ENCODE measurements around the gene GMFB.

The GMFB gene

GRCh38 chr14:54488646-54489317, at the start of gene GMFB:
Gene GMFB (minus strand): TSS chr14:54488980. CDS start chr14:54488927, 53 bp downstream.
- H3K36me3 ChIP-seq (ENCODE audit: control insufficient read depth, insufficient read depth, low read length) = no peaks in the 10 kb centered on the region
- peak within 1 kb of the TSS; percentile 83 for H3K4me3 ChIP-seq (ENCODE audit: low read length)
- no peaks in the 10 kb centered on the region for H3K9me3 ChIP-seq (ENCODE audit: control insufficient read depth, low read length)
- peak within 1 kb of the TSS; percentile 98 for H3K9ac ChIP-seq (ENCODE audit: low read length)
- H3K4me1 ChIP-seq (ENCODE audit: control insufficient read depth, insufficient read depth, low read length) = peaks cover 13% of the 10 kb centered on the region
- no peaks in the 10 kb centered on the region for H3K27me3 ChIP-seq (ENCODE audit: control insufficient read depth, insufficient read depth, low read length)

- H3K9me3 ChIP-seq (ENCODE audit: control insufficient read depth, low read length) = no peaks in the 10 kb centered on the region
- no peaks in the 10 kb centered on the region for H3K27me3 ChIP-seq (ENCODE audit: control insufficient read depth, insufficient read depth, low read length)
- H3K9ac ChIP-seq (ENCODE audit: low read length) = no peak overlapping the region
- H3K36me3 ChIP-seq (ENCODE audit: control insufficient read depth, insufficient read depth, low read length) = no peaks in the 10 kb centered on the region
- H3K4me3 ChIP-seq (ENCODE audit: low read length) = no peak overlapping the region
- H3K4me1 ChIP-seq (ENCODE audit: control insufficient read depth, insufficient read depth, low read length) = no peaks in the 10 kb centered on the region
These were observed 49.3 kb upstream of the GMFB start for GRCh38 chr14:54538055-54538454.

- no peaks in the 10 kb centered on the region for H3K36me3 ChIP-seq (ENCODE audit: control insufficient read depth, insufficient read depth, low read length)
- no peak overlapping the region for H3K4me3 ChIP-seq (ENCODE audit: low read length)
- H3K27me3 ChIP-seq (ENCODE audit: control insufficient read depth, insufficient read depth, low read length) = no peaks in the 10 kb centered on the region
- no peaks in the 10 kb centered on the region for H3K9me3 ChIP-seq (ENCODE audit: control insufficient read depth, low read length)
- H3K4me1 ChIP-seq (ENCODE audit: control insufficient read depth, insufficient read depth, low read length) = no peaks in the 10 kb centered on the region
- H3K9ac ChIP-seq (ENCODE audit: low read length) = no peak overlapping the region
These were observed 48.9 kb upstream of the GMFB start for GRCh38 chr14:54537651-54538050.

GRCh38 chr14:54535646-54536045, 46.9 kb upstream of the GMFB start:
- H3K36me3 ChIP-seq (ENCODE audit: control insufficient read depth, insufficient read depth, low read length) = no peaks in the 10 kb centered on the region
- H3K9ac ChIP-seq (ENCODE audit: low read length) = no peak overlapping the region
- no peaks in the 10 kb centered on the region for H3K4me1 ChIP-seq (ENCODE audit: control insufficient read depth, insufficient read depth, low read length)

GRCh38 chr14:54535126-54535525, 46.3 kb upstream of the GMFB start:
- no peak overlapping the region for H3K9ac ChIP-seq (ENCODE audit: low read length)
- no peaks in the 10 kb centered on the region for H3K4me1 ChIP-seq (ENCODE audit: control insufficient read depth, insufficient read depth, low read length)
- no peak overlapping the region for H3K4me3 ChIP-seq (ENCODE audit: low read length)
- no peaks in the 10 kb centered on the region for H3K27me3 ChIP-seq (ENCODE audit: control insufficient read depth, insufficient read depth, low read length)
- H3K9me3 ChIP-seq (ENCODE audit: control insufficient read depth, low read length) = no peaks in the 10 kb centered on the region
- no peaks in the 10 kb centered on the region for H3K36me3 ChIP-seq (ENCODE audit: control insufficient read depth, insufficient read depth, low read length)

More at GRCh38 chr14:54535646-54536045, 46.9 kb upstream of the GMFB start:
- Histone ChIP-seq H3K27me3 (ENCODE audit: control insufficient read depth, insufficient read depth, low read length) (no peaks in the 10 kb centered on the region), H3K4me3 (ENCODE audit: low read length) (no peak overlapping the region), H3K9me3 (ENCODE audit: control insufficient read depth, low read length) (no peaks in the 10 kb centered on the region)

- no peaks in the 10 kb centered on the region for H3K4me1 ChIP-seq (ENCODE audit: control insufficient read depth, insufficient read depth, low read length)
- no peaks in the 10 kb centered on the region for H3K27me3 ChIP-seq (ENCODE audit: control insufficient read depth, insufficient read depth, low read length)
- H3K9me3 ChIP-seq (ENCODE audit: control insufficient read depth, low read length) = no peaks in the 10 kb centered on the region
- no peaks in the 10 kb centered on the region for H3K36me3 ChIP-seq (ENCODE audit: control insufficient read depth, insufficient read depth, low read length)
- H3K4me3 ChIP-seq (ENCODE audit: low read length) = no peak overlapping the region
- no peak overlapping the region for H3K9ac ChIP-seq (ENCODE audit: low read length)
These were observed 44.3 kb upstream of the GMFB start for GRCh38 chr14:54533100-54533499.

- Histone ChIP-seq H3K4me3 (ENCODE audit: low read length) (no peak overlapping the region), H3K27me3 (ENCODE audit: control insufficient read depth, insufficient read depth, low read length) (no peaks in the 10 kb centered on the region), H3K9me3 (ENCODE audit: control insufficient read depth, low read length) (no peaks in the 10 kb centered on the region), H3K36me3 (ENCODE audit: control insufficient read depth, insufficient read depth, low read length) (no peaks in the 10 kb centered on the region), H3K4me1 (ENCODE audit: control insufficient read depth, insufficient read depth, low read length) (no peaks in the 10 kb centered on the region), H3K9ac (ENCODE audit: low read length) (no peak overlapping the region)
These were observed 43.6 kb upstream of the GMFB start for GRCh38 chr14:54532111-54533012.

GRCh38 chr14:54529811-54530210, 41.0 kb upstream of the GMFB start:
- Histone ChIP-seq H3K27me3 (ENCODE audit: control insufficient read depth, insufficient read depth, low read length) (no peaks in the 10 kb centered on the region), H3K9me3 (ENCODE audit: control insufficient read depth, low read length) (no peaks in the 10 kb centered on the region)

GRCh38 chr14:54528973-54529372, 40.2 kb upstream of the GMFB start:
- Histone ChIP-seq H3K4me1 (ENCODE audit: control insufficient read depth, insufficient read depth, low read length) (no peaks in the 10 kb centered on the region), H3K36me3 (ENCODE audit: control insufficient read depth, insufficient read depth, low read length) (no peaks in the 10 kb centered on the region), H3K4me3 (ENCODE audit: low read length) (no peak overlapping the region), H3K9ac (ENCODE audit: low read length) (no peak overlapping the region), H3K27me3 (ENCODE audit: control insufficient read depth, insufficient read depth, low read length) (no peaks in the 10 kb centered on the region), H3K9me3 (ENCODE audit: control insufficient read depth, low read length) (no peaks in the 10 kb centered on the region)

More at GRCh38 chr14:54529811-54530210, 41.0 kb upstream of the GMFB start:
- no peaks in the 10 kb centered on the region for H3K36me3 ChIP-seq (ENCODE audit: control insufficient read depth, insufficient read depth, low read length)
- H3K4me1 ChIP-seq (ENCODE audit: control insufficient read depth, insufficient read depth, low read length) = no peaks in the 10 kb centered on the region
- H3K9ac ChIP-seq (ENCODE audit: low read length) = no peak overlapping the region
- H3K4me3 ChIP-seq (ENCODE audit: low read length) = no peak overlapping the region

GRCh38 chr14:54524410-54524809, 35.6 kb upstream of the GMFB start:
- H3K36me3 ChIP-seq (ENCODE audit: control insufficient read depth, insufficient read depth, low read length) = no peaks in the 10 kb centered on the region
- no peaks in the 10 kb centered on the region for H3K27me3 ChIP-seq (ENCODE audit: control insufficient read depth, insufficient read depth, low read length)
- no peaks in the 10 kb centered on the region for H3K9me3 ChIP-seq (ENCODE audit: control insufficient read depth, low read length)
- no peak overlapping the region for H3K4me3 ChIP-seq (ENCODE audit: low read length)
- H3K4me1 ChIP-seq (ENCODE audit: control insufficient read depth, insufficient read depth, low read length) = no peaks in the 10 kb centered on the region
- no peak overlapping the region for H3K9ac ChIP-seq (ENCODE audit: low read length)

GRCh38 chr14:54516709-54517108, 27.9 kb upstream of the GMFB start:
- H3K36me3 ChIP-seq (ENCODE audit: control insufficient read depth, insufficient read depth, low read length) = no peaks in the 10 kb centered on the region
- no peak overlapping the region for H3K9ac ChIP-seq (ENCODE audit: low read length)

GRCh38 chr14:54515670-54516069, 26.9 kb upstream of the GMFB start:
- H3K4me3 ChIP-seq (ENCODE audit: low read length) = no peak overlapping the region
- no peaks in the 10 kb centered on the region for H3K27me3 ChIP-seq (ENCODE audit: control insufficient read depth, insufficient read depth, low read length)
- H3K4me1 ChIP-seq (ENCODE audit: control insufficient read depth, insufficient read depth, low read length) = peaks cover 2% of the 10 kb centered on the region
- H3K9ac ChIP-seq (ENCODE audit: low read length) = no peak overlapping the region
- no peaks in the 10 kb centered on the region for H3K9me3 ChIP-seq (ENCODE audit: control insufficient read depth, low read length)
- H3K36me3 ChIP-seq (ENCODE audit: control insufficient read depth, insufficient read depth, low read length) = no peaks in the 10 kb centered on the region

More at GRCh38 chr14:54516709-54517108, 27.9 kb upstream of the GMFB start:
- Histone ChIP-seq H3K4me3 (ENCODE audit: low read length) (no peak overlapping the region), H3K4me1 (ENCODE audit: control insufficient read depth, insufficient read depth, low read length) (no peaks in the 10 kb centered on the region), H3K9me3 (ENCODE audit: control insufficient read depth, low read length) (no peaks in the 10 kb centered on the region), H3K27me3 (ENCODE audit: control insufficient read depth, insufficient read depth, low read length) (no peaks in the 10 kb centered on the region)
